A549 (cell line): Measurements from ENCODE around the gene GSTA4. TPM values are rescaled to one million over a fixed set of nuclear protein-coding genes. Genes with fewer than 3 reads are reported as not detected.

ENCODE experiments used
- ATAC-seq, 2 experiments: fragments of 200-7000 bp in 1 of 2; fragments of >200 bp in 1 of 2; cut with Nextera tagmentation in 1 of 2; cut with Tn5 transposase in 1 of 2; 3 replicates each; pipeline versions ENCODE4 v1.8.0 to v1.9.1; 2018 to 2020; ENCODE audit warnings: mild to moderate bottlenecking in 1 of 2, moderate library complexity in 1 of 2
- CTCF ChIA-PET: fragments of 300-600 bp; sonication (Branson Sonifier 250); formaldehyde crosslinking; extraction: SDS; loops from one replicate; lab custom pipeline; 2021; ENCODE audit warnings: antibody characterized with exemption, inconsistent platforms; lab: Yijun Ruan, JAX
- POLR2A ChIA-PET: fragments of 350-600 bp; formaldehyde crosslinking; extraction: SDS; loops from one replicate; lab custom pipeline; 2021; ENCODE audit warnings: antibody characterized with exemption, inconsistent platforms; lab: Yijun Ruan, JAX
- DNase-seq, 2 experiments: peaks; one replicate each; pipeline versions ENCODE4 v3.0.0 to v3.0.0-alpha.2; 2011 to 2016; ENCODE audit warnings: low read depth in 1 of 2, low spot score in 1 of 2
- FAIRE-seq: peaks from 2 replicates; lab custom pipeline; 2011; peaks lifted over from hg19 to GRCh38; lab: Jason Lieb, UNC
- H3K27ac ChIP-seq, 2 experiments: fragments of >200 bp; sonication (Bioruptor Twin); formaldehyde crosslinking; 3 replicates each; pipeline ENCODE4 v1.5.1; 2016 to 2017
- H3K4me1 ChIP-seq: fragments of >200 bp; sonication (Bioruptor Twin); formaldehyde crosslinking; 3 replicates; pipeline ENCODE4 v1.6.1; 2016
- H3K4me2 ChIP-seq: fragments of >200 bp; sonication (Bioruptor Twin); formaldehyde crosslinking; 3 replicates; pipeline ENCODE4 v1.6.1; 2016
- H3K4me3 ChIP-seq: fragments of >200 bp; sonication (Bioruptor Twin); formaldehyde crosslinking; 3 replicates; pipeline ENCODE4 v1.5.1; 2016
- H3K9me3 ChIP-seq: fragments of >200 bp; sonication (Bioruptor Twin); formaldehyde crosslinking; 3 replicates; pipeline ENCODE4 v1.6.1; 2016
- CBX8 ChIP-seq: fragments of 200-600 bp; sonication (generic); IDR thresholded peaks from 2 replicates; pipeline ENCODE4 v1.6.1; 2016
- CEBPB ChIP-seq, 2 experiments: fragments of >200 bp in 1 of 2; sonication (Bioruptor Twin) in 1 of 2; formaldehyde crosslinking in 1 of 2; IDR thresholded peaks; 2 replicates each; pipeline ENCODE4 v1.6.1; 2012 to 2016
- EHF ChIP-seq: fragments of 250-450 bp; sonication (Bioruptor Pico); IDR thresholded peaks from 2 replicates; pipeline ENCODE4 v1.5.0; 2020; ENCODE audit warnings: mild to moderate bottlenecking
- EP300 ChIP-seq, 2 experiments: fragments of >200 bp; sonication (Bioruptor Twin); formaldehyde crosslinking; IDR thresholded peaks; 2 replicates in 1 of 2; 3 replicates in 1 of 2; pipeline ENCODE4 v1.6.1; 2016 to 2017
- ESRRA ChIP-seq: fragments of 150-350 bp; IDR thresholded peaks from 2 replicates; pipeline ENCODE4 v1.6.1; 2014; ENCODE audit warnings: mild to moderate bottlenecking, low read length, borderline replicate concordance
- FOSB ChIP-seq: fragments of 250-450 bp; sonication (Bioruptor Pico); IDR thresholded peaks from 2 replicates; pipeline ENCODE4 v1.5.0; 2020; ENCODE audit warnings: mild to moderate bottlenecking, moderate library complexity
- HDAC2 ChIP-seq: fragments of 200-600 bp; sonication (generic); IDR thresholded peaks from 2 replicates; pipeline ENCODE4 v1.6.1; 2016
- KDM5A ChIP-seq: fragments of 200-600 bp; sonication (generic); IDR thresholded peaks from 2 replicates; pipeline ENCODE4 v1.6.1; 2016; ENCODE audit warnings: antibody characterized with exemption, mild to moderate bottlenecking
- MAFK ChIP-seq: fragments of 450-650 bp; IDR thresholded peaks from 2 replicates; pipeline ENCODE4 v1.6.1; 2014; ENCODE audit not compliant: partially characterized antibody
- MYC ChIP-seq: IDR thresholded peaks from 2 replicates; pipeline ENCODE4 v1.6.1; 2012; ENCODE audit warnings: mild to moderate bottlenecking, inconsistent platforms, low read length, improper control_type of control experiment, borderline replicate concordance
- PHF8 ChIP-seq: fragments of 200-600 bp; sonication (generic); IDR thresholded peaks from 2 replicates; pipeline ENCODE4 v1.6.1; 2016; ENCODE audit warnings: low read depth, mild to moderate bottlenecking, antibody characterized with exemption, moderate library complexity, borderline replicate concordance
- RFX5 ChIP-seq: fragments of 450-650 bp; IDR thresholded peaks from 2 replicates; pipeline ENCODE4 v1.7.1; 2014; ENCODE audit warnings: antibody characterized with exemption, mild to moderate bottlenecking, moderate library complexity
- RNF2 ChIP-seq: fragments of 200-600 bp; sonication (generic); IDR thresholded peaks from 2 replicates; pipeline ENCODE4 v1.6.1; 2016; ENCODE audit warnings: low read depth, mild to moderate bottlenecking, antibody characterized with exemption, moderate library complexity, borderline replicate concordance
- SMC3 ChIP-seq: fragments of >200 bp; sonication (Bioruptor Twin); formaldehyde crosslinking; IDR thresholded peaks from 3 replicates; pipeline ENCODE4 v1.6.1; 2018; ENCODE audit warnings: inconsistent platforms
- SREBF2 ChIP-seq: fragments of 450-650 bp; IDR thresholded peaks from 2 replicates; pipeline ENCODE4 v1.6.1; 2014; ENCODE audit warnings: mild to moderate bottlenecking, moderate library complexity
- TFCP2L1 ChIP-seq: fragments of 250-450 bp; sonication (Bioruptor Pico); IDR thresholded peaks from 2 replicates; pipeline ENCODE4 v1.5.0; 2021; ENCODE audit warnings: mild to moderate bottlenecking
- ZSCAN20 ChIP-seq: fragments of 250-450 bp; sonication (Bioruptor Pico); IDR thresholded peaks from 2 replicates; pipeline ENCODE4 v1.8.0; 2022; ENCODE audit warnings: mild to moderate bottlenecking, moderate library complexity
- WGBS: methylation state at CpG from one replicate; pipeline ENCODE4 v1.1.6; 2017; ENCODE audit errors: missing lambda C conversion rate; 5-methylcytosine and 5-hydroxymethylcytosine counted together
- polyA plus RNA-seq, 4 experiments: library from polyadenylated mRNA; depleted of rRNA in 3 of 4; stranded (reverse); fragments of >200 nt; fragmentation: RNase III in 1 of 4; extraction: RNeasy Plus Mini Kit Qiagen cat#74134 plus additional on column Dnase treatment in 1 of 4; gene quantifications; 2 replicates in 3 of 4; 3 replicates in 1 of 4; pipeline ENCODE4 v1.2.3, GENCODE V29; 2011 to 2017
- TF ChIP-seq, protein P1 (sequence below): IDR thresholded peaks from 2 replicates; pipeline ENCODE4 v1.6.1; 2012
- TF ChIP-seq, protein P2 (sequence below): IDR thresholded peaks from 2 replicates; pipeline ENCODE4 v1.6.1; 2012
- TF ChIP-seq, protein P3 (sequence below): fragments of 200-600 bp; sonication (generic); IDR thresholded peaks from 2 replicates; pipeline ENCODE4 v1.6.1; 2016; ENCODE audit warnings: antibody characterized with exemption, mild to moderate bottlenecking, moderate library complexity
- TF ChIP-seq, protein P4 (sequence below): fragments of 250-450 bp; sonication (Bioruptor Pico); IDR thresholded peaks from 2 replicates; pipeline ENCODE4 v1.5.0; 2020; ENCODE audit warnings: low read depth, mild to moderate bottlenecking, moderate library complexity

GSTA4 gene
- polyA plus RNA-seq, 2 of the 4 experiments (the other 2 are of a cell fraction), result 12.6 to 30.6 TPM

DNA sequence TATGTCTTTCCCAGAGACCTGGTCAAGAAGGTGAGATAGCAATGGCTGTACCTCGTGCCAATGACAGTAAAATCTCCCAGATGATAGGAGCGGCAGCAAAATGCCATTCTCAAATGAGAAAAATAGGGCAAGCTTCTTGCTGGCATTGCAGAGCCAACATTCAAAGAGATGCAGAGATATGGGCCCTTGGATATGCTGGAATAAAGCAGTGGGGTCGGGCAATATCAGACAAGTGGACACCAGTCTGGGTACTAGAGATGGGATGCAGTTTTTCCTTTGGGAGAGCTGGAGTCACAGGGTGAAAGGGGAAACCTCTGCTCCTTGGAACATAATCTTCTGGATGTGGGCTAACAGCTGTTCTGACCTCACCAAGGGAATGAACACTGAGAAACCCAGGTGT is 29.0 kb downstream of the GSTA4 start:
- DNase-seq (no peak), FAIRE-seq (no peak), ATAC-seq (no peak)
- no peaks in the 10 kb centered on the region for H3K9me3 ChIP-seq
- WGBS, result 44% methylated on average over 3 of the region's 3 CpGs
- no peak overlapping the region for H3K27ac ChIP-seq
- TF ChIP-seq PHF8, result no peak
- TF ChIP-seq FOSB (CRISPR knock-in tag), result no peak
- TF ChIP-seq SMC3, result no peak
- no peak for TF ChIP-seq MYC
- TF ChIP-seq, protein P1, sequence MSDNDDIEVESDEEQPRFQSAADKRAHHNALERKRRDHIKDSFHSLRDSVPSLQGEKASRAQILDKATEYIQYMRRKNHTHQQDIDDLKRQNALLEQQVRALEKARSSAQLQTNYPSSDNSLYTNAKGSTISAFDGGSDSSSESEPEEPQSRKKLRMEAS, result no peak
- TF ChIP-seq EP300 (IDR thresholded peaks at IDR 0.05), result no peak
- no peak for TF ChIP-seq MAFK
- no peak for TF ChIP-seq HDAC2
- TF ChIP-seq, protein P2, sequence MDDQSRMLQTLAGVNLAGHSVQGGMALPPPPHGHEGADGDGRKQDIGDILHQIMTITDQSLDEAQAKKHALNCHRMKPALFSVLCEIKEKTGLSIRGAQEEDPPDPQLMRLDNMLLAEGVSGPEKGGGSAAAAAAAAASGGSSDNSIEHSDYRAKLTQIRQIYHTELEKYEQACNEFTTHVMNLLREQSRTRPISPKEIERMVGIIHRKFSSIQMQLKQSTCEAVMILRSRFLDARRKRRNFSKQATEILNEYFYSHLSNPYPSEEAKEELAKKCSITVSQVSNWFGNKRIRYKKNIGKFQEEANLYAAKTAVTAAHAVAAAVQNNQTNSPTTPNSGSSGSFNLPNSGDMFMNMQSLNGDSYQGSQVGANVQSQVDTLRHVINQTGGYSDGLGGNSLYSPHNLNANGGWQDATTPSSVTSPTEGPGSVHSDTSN, result no peak
- no peak for TF ChIP-seq TFCP2L1 (CRISPR knock-in tag)
- TF ChIP-seq RFX5, result no peak
- TF ChIP-seq CEBPB (IDR thresholded peaks at IDR 0.05), result no peak
- TF ChIP-seq ZSCAN20 (CRISPR knock-in tag), result no peak
- TF ChIP-seq KDM5A, result no peak
- TF ChIP-seq, protein P3, sequence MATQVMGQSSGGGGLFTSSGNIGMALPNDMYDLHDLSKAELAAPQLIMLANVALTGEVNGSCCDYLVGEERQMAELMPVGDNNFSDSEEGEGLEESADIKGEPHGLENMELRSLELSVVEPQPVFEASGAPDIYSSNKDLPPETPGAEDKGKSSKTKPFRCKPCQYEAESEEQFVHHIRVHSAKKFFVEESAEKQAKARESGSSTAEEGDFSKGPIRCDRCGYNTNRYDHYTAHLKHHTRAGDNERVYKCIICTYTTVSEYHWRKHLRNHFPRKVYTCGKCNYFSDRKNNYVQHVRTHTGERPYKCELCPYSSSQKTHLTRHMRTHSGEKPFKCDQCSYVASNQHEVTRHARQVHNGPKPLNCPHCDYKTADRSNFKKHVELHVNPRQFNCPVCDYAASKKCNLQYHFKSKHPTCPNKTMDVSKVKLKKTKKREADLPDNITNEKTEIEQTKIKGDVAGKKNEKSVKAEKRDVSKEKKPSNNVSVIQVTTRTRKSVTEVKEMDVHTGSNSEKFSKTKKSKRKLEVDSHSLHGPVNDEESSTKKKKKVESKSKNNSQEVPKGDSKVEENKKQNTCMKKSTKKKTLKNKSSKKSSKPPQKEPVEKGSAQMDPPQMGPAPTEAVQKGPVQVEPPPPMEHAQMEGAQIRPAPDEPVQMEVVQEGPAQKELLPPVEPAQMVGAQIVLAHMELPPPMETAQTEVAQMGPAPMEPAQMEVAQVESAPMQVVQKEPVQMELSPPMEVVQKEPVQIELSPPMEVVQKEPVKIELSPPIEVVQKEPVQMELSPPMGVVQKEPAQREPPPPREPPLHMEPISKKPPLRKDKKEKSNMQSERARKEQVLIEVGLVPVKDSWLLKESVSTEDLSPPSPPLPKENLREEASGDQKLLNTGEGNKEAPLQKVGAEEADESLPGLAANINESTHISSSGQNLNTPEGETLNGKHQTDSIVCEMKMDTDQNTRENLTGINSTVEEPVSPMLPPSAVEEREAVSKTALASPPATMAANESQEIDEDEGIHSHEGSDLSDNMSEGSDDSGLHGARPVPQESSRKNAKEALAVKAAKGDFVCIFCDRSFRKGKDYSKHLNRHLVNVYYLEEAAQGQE, result no peak
- no peak for TF ChIP-seq ESRRA
- TF ChIP-seq CBX8, result no peak
- TF ChIP-seq, protein P4, sequence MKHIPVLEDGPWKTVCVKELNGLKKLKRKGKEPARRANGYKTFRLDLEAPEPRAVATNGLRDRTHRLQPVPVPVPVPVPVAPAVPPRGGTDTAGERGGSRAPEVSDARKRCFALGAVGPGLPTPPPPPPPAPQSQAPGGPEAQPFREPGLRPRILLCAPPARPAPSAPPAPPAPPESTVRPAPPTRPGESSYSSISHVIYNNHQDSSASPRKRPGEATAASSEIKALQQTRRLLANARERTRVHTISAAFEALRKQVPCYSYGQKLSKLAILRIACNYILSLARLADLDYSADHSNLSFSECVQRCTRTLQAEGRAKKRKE (CRISPR knock-in tag), result no peak
- TF ChIP-seq RNF2, result no peak
- no peak for TF ChIP-seq SREBF2
- ChIA-PET CTCF (interaction anchor here (0.7 kb wide), 1 partner anchor 236 kb away, joined by 3 read pairs; no protein-coding TSS in a partner anchor), POLR2A (no interaction called here)
- H3K4me2 ChIP-seq, result no peak overlapping the region
- no peak overlapping the region for H3K4me3 ChIP-seq
- peaks cover 5% of the 10 kb centered on the region; the same call in 1 of the 3 replicates for H3K4me1 ChIP-seq

DNA sequence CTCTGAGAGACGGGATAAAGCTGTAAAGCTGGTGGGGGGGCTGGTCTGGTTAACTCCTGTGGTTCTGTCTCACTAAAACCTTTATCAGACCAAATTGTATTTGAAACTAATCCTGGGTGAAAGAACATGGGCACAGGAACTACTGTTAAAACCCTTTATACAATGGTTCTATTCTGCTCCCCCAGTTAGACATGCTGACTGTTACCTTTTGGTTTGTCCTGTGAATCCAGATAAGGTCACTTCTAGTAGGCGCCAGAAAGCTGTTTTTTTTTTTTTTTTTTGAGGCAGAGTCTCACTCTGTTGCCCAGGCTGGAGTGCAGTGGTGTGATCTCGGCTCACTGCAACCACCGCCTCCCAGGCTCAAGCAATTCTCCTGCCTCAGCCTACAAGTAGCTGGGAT is 29.7 kb downstream of the GSTA4 start:
- POLR2A ChIA-PET, result no interaction called here

More for the DNA sequence above, 29.7 kb downstream of the GSTA4 start:
- FAIRE-seq (no peak), DNase-seq (no peak), ATAC-seq (no peak)
- Histone ChIP-seq H3K4me3 (no peak overlapping the region), H3K4me2 (no peak overlapping the region), H3K4me1 (peaks cover 5% of the 10 kb centered on the region; the same call in 1 of the 3 replicates), H3K27ac (no peak overlapping the region), H3K9me3 (no peaks in the 10 kb centered on the region)
- CTCF ChIA-PET, result interaction anchor here (0.7 kb wide), 1 partner anchor 236 kb away, joined by 3 read pairs; no protein-coding TSS in a partner anchor
- no peak for TF ChIP-seq EHF (CRISPR knock-in tag)
- no peak for TF ChIP-seq KDM5A
- no peak for TF ChIP-seq MAFK
- 93% methylated on average over 4 of the region's 4 CpGs for WGBS
